ENCODE data around the gene HCFC1R1.

- TF ChIP-seq, protein P1, sequence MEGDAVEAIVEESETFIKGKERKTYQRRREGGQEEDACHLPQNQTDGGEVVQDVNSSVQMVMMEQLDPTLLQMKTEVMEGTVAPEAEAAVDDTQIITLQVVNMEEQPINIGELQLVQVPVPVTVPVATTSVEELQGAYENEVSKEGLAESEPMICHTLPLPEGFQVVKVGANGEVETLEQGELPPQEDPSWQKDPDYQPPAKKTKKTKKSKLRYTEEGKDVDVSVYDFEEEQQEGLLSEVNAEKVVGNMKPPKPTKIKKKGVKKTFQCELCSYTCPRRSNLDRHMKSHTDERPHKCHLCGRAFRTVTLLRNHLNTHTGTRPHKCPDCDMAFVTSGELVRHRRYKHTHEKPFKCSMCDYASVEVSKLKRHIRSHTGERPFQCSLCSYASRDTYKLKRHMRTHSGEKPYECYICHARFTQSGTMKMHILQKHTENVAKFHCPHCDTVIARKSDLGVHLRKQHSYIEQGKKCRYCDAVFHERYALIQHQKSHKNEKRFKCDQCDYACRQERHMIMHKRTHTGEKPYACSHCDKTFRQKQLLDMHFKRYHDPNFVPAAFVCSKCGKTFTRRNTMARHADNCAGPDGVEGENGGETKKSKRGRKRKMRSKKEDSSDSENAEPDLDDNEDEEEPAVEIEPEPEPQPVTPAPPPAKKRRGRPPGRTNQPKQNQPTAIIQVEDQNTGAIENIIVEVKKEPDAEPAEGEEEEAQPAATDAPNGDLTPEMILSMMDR (IDR thresholded peaks at IDR 0.05; ENCODE audit: borderline replicate concordance, extremely low read depth, low read length, poor library complexity, severe bottlenecking) = no peak
- TF ChIP-seq EZH2 (IDR thresholded peaks at IDR 0.05; ENCODE audit: borderline replicate concordance, low read depth, low read length, severe bottlenecking) = no peak
Observed at GRCh38 chr16:3013998-3014690, 9.6 kb downstream of the HCFC1R1 start.
